Stimulated activated CD4-positive, alpha-beta T cell treated with anti-CD3 and anti-CD28 coated beads, TNF-alpha, amount 100 ng/mL, for 24 hours (primary cell): ENCODE results near the gene RUNX2.

Experiments
- DNase-seq, 3 experiments: peaks; one replicate each; pipeline ENCODE4 v3.0.0-alpha.2; 2020; ENCODE audit warnings: low read depth in 3 of 3

RUNX2 gene

DNA sequence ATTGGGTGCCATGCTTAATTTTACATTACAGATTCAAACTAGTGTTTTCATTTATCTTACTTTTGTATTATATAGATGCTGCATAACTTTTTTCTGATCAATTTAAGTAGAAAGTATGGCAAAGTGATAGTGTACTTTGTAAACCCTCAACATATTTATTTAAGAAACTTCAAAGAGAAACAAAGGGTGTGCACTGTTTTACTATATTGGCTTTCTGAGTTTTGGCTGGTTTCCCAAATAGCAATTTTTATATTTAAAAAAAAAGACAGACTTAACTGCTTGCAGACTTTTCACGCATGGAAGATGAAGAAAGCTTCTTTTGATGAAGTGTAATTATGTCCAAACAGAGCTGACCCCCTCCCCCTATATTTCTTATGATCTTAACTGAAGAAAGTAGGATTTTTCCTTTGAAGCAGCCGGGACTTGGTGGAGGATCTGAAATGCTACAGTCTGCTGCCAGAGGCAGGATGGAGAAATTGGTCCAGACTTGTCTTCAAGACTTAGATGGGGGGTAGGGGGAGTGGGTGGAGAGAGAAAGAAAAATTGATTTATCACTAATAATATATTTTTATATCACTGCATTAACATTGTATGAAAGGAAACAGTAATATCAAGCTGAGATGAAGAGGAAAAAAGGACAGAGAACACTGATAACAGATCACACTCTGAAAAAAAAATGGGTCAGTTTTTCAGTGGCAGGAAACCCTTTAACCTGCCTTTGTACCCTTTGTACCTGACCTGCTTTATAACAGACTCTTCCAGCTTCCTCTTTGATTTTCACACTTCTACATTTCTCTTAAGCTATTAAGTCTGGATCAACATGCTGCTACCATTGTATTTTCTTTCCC, 105.6 kb downstream of the RUNX2 start:
- no peak for DNase-seq

GRCh38 chr6:45434381-45434700, 106.2 kb downstream of the RUNX2 start:
- DNase-seq, result no peak

- DNase-seq, result peak in 1 of 3 experiments; percentile 11
Observed at GRCh38 chr6:45436544-45437438, 108.7 kb downstream of the RUNX2 start.

DNA sequence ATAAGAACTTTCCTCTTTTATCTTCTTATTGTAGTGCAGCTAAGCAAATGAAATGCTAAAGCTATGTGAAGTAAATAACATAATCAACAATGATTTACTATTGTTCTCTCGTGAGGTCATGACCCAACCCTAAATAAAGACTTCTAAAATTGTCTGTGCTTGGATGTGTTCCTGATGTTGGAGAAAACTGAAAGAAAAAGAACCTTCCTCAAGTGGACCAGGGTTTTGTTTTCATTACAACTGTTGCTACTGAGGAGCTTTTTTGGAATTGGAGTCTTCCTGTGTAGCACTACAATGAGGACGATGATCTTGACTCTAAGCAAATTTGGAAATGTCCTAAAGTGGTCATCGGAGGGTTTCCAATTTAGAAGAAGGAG, 109.3 kb downstream of the RUNX2 start:
- no peak for DNase-seq

GRCh38 chr6:45438151-45438550, 110.0 kb downstream of the RUNX2 start:
- no peak for DNase-seq

DNA sequence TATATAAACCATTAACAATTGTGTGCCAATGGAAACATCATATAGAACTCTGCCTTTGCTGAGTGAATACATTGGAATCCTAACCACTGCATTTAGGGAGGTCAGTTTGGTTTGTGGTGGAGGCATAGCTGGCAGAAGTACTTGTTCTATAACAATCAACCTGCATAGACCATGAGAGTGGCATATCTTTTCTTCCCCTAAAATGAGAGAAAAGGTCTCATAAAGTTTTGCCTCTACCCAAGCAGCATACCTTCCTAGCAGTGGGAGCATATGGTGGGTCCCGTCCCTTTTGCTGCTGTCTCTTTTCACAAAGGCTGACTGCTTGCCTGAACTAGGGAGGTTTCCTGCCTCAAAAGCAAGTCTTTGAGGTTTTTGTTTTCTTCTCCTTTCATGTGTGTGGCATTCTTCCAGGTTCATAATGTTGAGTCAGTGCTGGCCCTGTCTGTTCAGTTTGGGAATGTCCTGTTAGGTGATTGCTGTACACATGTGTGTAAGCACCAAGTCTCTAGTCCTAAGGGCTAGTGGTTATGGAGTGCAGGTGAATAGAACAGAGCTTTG, 110.8 kb downstream of the RUNX2 start:
- DNase-seq, result no peak

DNA sequence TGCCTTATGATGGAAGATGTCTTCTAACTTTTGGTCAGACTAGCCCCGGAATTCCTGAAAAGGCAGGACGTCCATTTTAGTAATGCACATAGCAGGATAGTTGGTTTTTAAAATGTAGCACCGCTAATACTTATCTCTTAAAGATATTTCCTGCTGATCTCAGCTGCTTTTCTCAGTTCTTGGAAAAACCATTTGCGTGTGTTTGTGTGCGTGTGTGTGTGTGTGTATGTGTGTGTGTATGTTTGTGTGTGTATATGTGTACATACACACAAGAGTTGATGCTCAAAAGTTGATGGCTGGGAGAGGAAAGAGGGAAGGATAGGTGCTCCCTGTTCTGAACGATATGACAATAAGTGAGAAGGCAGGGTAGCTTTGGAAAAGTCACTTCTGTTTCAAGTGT, 111.3 kb downstream of the RUNX2 start:
- DNase-seq, result no peak

- DNase-seq, result no peak
Observed at GRCh38 chr6:45439861-45440388, 111.8 kb downstream of the RUNX2 start.

DNA sequence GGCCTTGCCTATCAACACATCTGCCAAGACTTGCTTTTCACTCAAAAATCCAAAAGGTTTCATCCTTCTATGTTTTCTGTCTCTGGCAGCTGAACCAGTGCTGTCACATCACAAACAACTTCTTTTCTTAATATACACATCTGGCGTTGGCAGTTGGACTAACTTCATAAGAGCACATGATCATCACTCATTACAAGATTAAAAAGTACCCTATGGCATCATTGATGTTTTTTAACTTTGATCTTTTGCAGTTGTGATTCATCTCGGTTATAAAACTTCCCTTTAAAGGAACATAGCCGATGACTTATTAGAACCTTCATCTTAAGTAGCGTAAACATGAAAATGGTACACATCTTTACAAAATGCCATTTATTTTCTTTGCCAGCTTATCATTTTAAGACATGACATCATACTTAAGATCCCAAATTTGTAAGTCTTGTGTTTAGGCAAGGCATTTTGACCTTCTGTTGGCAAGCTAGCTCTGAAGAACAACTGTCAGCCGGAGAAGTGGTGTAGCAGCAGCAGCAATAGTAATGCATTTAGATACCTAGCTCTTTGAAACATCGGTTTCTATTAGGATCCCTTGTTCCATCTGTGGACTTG, 113.8 kb downstream of the RUNX2 start:
- no peak for DNase-seq

GRCh38 chr6:45442716-45443115, 114.6 kb downstream of the RUNX2 start:
- no peak for DNase-seq

GRCh38 chr6:45445364-45445748, 117.2 kb downstream of the RUNX2 start:
- DNase-seq, result no peak

DNA sequence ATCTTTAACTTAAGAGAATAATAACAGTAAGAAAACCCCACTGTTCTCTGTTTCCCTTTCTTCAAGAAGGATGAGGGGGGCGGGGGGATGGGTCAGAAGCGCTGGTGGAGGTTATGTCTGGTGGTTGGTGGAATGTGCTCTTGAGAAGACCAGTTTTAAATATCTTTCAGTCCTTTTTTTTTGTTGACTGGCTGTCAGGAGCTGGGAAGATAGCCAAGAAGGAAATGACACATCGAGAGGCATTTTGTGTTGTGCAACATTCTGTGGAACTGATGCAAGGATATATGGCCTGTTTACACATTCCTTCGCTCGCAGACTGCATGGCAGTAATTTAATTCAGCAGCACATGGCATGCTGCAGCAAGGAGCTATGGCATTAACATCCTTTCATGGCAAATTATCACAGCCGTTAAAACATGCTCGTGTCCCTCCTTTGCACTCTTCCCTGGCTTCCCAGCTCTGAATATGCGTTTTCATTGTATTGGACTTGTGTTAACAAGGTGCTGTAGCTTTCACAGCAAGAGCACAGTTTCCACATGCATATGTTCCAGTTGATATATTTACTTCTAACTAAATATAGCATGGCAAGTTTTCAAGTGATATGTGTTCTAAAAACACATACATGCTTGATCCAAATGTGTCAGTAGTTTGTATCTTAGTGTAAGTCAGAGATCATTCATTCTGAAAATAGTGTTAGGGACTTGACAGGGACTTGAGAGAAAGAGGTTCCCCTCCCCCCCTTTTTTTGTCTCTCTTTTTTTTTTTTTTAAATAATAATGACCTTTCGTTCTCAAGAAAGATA, 117.8 kb downstream of the RUNX2 start:
- peak in 1 of 3 experiments; percentile 36 for DNase-seq

GRCh38 chr6:45447005-45447404, 118.9 kb downstream of the RUNX2 start:
- no peak for DNase-seq

DNA sequence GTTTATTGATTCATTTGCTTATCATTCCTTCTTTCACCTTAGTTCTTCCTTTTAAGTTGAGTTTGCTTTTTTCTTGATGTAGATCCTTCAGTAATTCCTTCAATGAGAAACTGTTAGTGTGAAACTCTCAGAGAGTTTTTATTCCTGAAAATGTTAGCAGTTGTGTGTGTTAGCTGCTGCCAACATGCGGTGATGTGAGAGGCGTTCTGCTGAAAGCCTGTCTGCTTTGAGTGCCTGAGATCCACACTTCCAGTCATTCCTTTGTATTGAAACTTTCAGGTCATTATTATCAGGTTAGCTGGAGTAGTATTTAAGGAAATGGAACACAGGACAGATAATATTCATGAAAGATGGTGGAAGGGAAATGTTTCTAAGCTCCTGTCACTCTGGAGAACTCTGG, 119.6 kb downstream of the RUNX2 start:
- no peak for DNase-seq

DNA sequence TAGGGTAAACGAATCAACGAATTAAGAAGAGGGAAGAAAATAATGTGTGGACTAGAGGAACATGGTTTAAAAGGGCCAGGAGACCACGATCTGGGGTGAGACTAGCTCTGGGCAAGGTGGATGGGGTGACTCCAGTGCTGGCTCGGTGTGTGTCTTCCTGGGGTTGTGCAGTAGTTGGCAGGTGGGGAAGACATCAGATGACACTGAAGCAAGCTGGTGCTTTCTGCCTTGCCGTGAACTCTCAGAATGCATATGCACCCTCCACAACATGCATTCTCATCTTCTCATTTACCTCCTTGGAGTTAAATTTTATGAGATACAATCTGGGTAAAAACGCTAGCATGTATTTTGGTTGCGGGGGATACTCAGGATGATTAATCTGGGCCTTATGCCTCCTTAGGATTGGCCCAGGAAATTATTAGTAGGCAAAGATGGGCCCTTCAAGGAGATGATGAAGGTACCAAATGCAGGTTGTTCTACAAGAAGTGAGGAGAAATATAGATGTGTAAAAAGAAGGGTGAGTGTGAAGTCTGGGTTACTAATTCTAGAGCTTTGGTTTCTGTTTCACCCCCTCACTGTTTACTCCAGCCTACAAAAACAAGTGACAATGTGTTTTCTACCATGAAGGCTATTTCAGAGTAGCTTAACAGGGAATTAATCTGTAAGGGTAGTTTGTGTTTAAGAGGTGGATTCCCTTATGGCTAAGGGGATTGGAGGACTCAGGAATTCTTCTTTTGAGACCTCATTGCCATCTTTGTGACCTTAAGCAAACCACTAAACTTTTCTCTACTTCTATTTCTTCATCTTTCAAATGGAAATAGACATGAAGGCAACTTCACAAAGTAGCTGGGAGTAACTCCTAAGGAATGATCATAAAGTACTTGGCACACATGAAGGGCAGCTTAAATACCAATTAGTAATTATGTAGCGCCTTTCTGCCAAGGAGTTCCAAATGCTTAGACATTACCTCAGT, 120.6 kb downstream of the RUNX2 start:
- DNase-seq, result no peak

DNA sequence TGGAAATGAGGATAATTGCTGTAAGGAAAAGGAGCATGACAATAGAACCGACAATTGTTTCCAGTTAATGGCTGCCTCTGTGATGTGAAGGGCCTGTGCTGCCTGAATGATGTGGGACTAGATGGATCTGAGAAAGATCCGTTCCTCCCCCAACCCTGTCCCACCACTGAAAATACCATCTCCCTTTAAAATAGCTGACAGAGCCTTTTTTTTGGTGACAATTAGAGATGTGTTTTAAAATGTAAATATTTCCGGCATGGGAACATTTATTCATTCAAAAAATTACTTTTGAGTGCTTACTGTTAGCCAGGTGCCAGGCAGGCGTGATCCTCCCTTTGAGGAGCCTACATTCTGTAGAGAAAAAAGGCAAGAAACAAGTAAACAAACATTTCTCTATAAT, 122.0 kb downstream of the RUNX2 start:
- DNase-seq, result no peak

- no peak for DNase-seq
Observed at GRCh38 chr6:45450831-45451230, 122.7 kb downstream of the RUNX2 start.

DNA sequence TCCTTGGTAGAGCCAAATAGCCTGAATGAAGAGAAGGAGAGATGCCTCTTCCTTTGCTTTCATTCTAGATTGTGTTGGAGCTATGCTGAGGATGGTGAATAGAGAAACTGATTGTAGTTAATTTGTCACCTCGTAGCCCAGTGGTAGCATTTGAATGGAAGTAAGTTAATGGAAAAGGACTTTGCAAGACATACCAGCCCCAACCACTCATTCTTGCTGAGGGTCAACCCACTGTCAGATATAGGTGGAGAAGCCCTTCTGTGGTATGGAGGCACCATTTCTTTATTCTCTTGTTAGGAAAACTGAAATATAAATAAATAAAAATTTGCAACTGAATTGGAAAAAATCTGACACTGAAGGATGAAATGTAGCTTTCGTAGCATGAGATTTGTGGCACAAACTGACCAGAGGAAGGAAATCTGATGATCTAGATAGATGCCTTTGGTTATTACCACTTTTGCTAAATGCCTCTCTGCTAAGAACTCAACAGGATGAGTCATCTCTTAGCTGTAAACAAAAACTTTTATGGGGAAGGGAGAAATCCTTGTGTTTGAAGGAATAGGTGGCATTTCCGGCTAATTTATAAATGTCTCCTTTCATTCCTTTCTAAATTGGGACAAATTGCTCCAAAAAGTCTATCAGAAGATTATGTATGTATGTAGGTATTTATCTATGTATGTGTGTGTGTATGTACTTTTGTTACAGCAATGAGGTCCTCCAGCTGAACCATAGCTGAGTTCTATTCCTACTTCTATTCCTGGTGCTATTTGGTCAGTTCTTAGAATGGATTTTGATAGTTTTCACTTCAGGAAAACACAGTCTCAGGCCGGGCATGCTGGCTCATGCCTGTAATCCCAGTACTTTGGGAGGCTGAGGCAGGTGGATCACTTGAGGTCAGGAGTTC, 126.1 kb downstream of the RUNX2 start:
- no peak for DNase-seq

DNA sequence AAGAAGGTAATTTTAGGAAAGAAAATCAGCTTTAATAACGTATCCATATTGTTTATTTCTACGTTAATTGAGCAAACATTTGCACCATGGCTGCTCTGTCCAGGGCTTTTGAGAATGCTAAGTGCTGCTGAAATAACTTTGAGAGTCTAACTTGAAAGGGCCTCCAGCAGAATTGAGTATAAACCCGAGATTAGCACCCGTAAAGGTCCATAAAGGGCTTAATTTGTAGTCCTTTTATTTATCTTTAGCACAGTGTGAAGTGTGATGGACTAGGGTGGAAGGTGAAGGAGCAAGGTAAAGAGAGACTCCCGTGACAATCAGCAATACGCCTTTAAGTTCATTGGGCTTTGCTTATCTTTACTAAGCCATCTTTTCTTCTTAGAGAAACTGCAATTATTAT, 127.3 kb downstream of the RUNX2 start:
- no peak for DNase-seq
